Tibial nerve (tissue), 4 donors: ENCODE data around the gene ULBP1.

ENCODE experiments used
- CTCF ChIP-seq, 5 experiments: fragments of 200-600 bp in 3 of 5; fragments of 450-650 bp in 2 of 5; sonication (generic) in 3 of 5; IDR thresholded peaks; one replicate each; pipeline ENCODE4 v1.5.1; 2016 to 2019; ENCODE audit warnings: antibody characterized with exemption in 5 of 5, mild to moderate bottlenecking in 3 of 5, moderate library complexity in 2 of 5
- EP300 ChIP-seq, 2 donors: sonication (generic); formaldehyde crosslinking; IDR thresholded peaks; one replicate each; pipeline ENCODE4 v1.6.1; 2017; ENCODE audit warnings: antibody characterized with exemption in 2 of 2, mild to moderate bottlenecking in 1 of 2
- POLR2A ChIP-seq, 2 donors: fragments of 450-650 bp; IDR thresholded peaks; one replicate each; pipeline ENCODE4 v1.6.1; 2017; ENCODE audit warnings: antibody characterized with exemption in 2 of 2, mild to moderate bottlenecking in 2 of 2, moderate library complexity in 2 of 2

- TF ChIP-seq CTCF (IDR thresholded peaks at IDR 0.05) (no peak), POLR2A (IDR thresholded peaks at IDR 0.05) (no peak), EP300 (IDR thresholded peaks at IDR 0.05) (no peak)
Measured at GRCh38 chr6:149977221-149977620, 13.5 kb downstream of the ULBP1 start.
